Heart left ventricle (tissue), 13 donors: ENCODE data around the gene RPS2.

Experiments used
- POLR2A ChIP-seq, 2 donors: fragments of 450-650 bp; IDR thresholded peaks; one replicate each; pipeline ENCODE4 v1.6.1; 2017; ENCODE audit warnings: antibody characterized with exemption in 2 of 2, mild to moderate bottlenecking in 2 of 2, moderate library complexity in 2 of 2
- TF ChIP-seq, protein P1 (sequence below), 12 donors: fragments of 200-600 bp; sonication (generic) in 4 of 12; IDR thresholded peaks; one replicate each; pipeline versions ENCODE4 v1.5.0 to v1.8.0; 2018 to 2022; ENCODE audit warnings: antibody characterized with exemption in 12 of 12, mild to moderate bottlenecking in 5 of 12
- donor health status: ischemic (EF 13 %, LVEDD 7.1; RV severe dilation, severe dysfunction).
- donor health status: DM: no; HTN: yes; CAD: no.
- donor health status: DM: no; HTN: no; CAD: no.
- donor health status: ischemic (EF 25% LVEDD 6.9; RV normal size, moderate dysfunction).
- donor health status: ischemic (EF 25% LVEDD 5.7; RV mildly dilated, moderate dysfunction).
- donor health status: ischemic (EF 35%, LVEDD 5.7; RV mildly dilated, moderate dysfunction).
- donor health status: nonischemic (EF 11% LVEDD 7.7; RV severe dilation, severe dysfunction).
- donor health status: DM: yes; HTN: yes; CAD: no.
- donor health status: PGD.
- donor health status: ischemic (EF 29% LVEDD 5.4; RV normal size, mild dysfunction).
- donor health status: nonischemic (EF 23%, LVEDD 6.1; RV moderate dilation, normal function).

DNA sequence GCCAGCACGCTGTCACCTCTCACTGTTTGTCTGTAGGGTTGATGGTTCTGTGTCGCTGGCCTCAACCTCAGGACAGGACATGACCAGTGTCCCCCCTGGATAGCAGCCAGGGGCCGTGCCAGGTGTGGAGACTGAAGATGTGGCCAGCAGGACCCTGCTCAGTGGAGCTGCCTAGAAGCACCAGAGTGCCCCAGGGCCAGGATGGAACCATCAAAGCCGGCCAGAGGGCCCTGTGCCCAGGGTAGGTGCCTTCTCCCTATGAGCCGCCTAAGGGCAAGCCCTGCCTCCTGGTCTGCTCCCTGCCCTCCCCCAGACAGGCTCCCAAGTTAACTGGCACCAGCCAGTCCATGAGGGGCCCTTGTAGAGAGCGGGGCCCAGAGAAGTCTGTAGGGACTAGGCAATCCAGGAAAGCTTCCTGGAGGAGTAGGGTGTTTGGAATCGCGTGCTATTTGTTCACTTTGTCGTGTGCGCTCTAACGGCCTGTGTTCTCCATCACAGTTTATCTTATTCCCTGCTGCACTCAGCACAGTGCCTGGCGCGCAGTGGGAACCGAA, 5.8 kb downstream of the RPS2 start:
- TF ChIP-seq, protein P1, sequence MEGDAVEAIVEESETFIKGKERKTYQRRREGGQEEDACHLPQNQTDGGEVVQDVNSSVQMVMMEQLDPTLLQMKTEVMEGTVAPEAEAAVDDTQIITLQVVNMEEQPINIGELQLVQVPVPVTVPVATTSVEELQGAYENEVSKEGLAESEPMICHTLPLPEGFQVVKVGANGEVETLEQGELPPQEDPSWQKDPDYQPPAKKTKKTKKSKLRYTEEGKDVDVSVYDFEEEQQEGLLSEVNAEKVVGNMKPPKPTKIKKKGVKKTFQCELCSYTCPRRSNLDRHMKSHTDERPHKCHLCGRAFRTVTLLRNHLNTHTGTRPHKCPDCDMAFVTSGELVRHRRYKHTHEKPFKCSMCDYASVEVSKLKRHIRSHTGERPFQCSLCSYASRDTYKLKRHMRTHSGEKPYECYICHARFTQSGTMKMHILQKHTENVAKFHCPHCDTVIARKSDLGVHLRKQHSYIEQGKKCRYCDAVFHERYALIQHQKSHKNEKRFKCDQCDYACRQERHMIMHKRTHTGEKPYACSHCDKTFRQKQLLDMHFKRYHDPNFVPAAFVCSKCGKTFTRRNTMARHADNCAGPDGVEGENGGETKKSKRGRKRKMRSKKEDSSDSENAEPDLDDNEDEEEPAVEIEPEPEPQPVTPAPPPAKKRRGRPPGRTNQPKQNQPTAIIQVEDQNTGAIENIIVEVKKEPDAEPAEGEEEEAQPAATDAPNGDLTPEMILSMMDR (IDR thresholded peaks at IDR 0.05): no peak
- TF ChIP-seq POLR2A (IDR thresholded peaks at IDR 0.05): no peak
